ENCODE data around the gene LRRC27. TPM values are rescaled to one million over a fixed set of nuclear protein-coding genes. Genes with fewer than 3 reads are reported as not detected.

The LRRC27 gene
- total RNA-seq, 1 donor from 2014 or later, result 15.5 TPM

DNA sequence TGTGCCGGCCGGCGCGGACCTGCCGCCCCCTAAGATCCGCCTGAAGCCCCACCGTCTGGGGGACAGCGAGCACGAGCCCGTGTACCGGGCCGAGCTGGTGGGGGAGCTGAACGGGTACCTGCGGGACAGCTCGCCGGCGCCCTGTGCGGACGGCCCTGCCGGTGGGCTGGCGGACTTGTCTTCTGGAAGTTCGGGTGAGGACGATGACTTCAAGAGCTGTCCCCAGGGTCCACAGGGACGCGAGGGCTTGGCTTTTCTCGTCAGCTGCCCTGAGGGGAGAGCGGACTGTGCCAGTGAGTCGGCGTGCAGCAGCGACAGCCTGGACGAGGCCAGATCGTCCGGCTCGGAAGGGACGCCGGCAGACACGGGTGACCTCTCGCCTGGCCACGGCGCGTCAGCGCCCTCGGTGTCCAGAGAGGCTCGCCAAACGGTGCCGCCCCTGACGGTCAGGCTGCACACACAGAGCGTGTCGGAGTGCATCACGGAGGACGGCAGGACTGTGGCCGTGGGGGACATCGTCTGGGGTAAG is 73.5 kb downstream of the LRRC27 start:
- no peak for TF ChIP-seq CTCF (IDR thresholded peaks at IDR 0.05)
- no peak overlapping the region for H3K27ac ChIP-seq
- H3K9me3 ChIP-seq, result no peaks in the 10 kb centered on the region
- ATAC-seq, result no peak
- H3K27me3 ChIP-seq (ENCODE audit: low read depth), result no peaks in the 10 kb centered on the region
- H3K36me3 ChIP-seq, result peaks cover 29% of the 10 kb centered on the region
- peak; percentile 49 for DNase-seq
- no peak overlapping the region for H3K4me3 ChIP-seq
- H3K4me1 ChIP-seq, result peaks cover 55% of the 10 kb centered on the region
- intact Hi-C loops (cut with DNase I), result no loop called here

DNA sequence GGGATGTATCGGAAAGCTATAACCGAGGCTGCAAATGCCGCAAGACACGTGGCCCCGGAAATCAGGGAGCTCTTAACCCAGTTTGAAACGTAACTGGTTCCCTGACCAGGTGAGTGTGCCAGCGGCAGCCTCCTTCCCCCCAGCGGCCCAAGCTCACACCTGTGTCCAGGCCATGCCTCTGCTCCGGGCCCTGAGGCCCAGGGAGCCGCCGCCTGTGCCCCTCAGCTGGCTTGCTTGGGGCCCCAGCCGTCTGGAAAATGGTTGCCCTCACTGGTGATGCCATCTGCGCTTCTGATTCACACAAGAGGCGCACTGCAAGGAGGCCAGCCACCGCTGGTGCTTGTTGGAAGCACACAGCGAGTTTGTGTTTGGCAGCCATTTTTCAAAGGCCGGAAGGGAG is 74.2 kb downstream of the LRRC27 start:
- no peak for TF ChIP-seq CTCF (IDR thresholded peaks at IDR 0.05)
- peak overlapping the region; percentile 95 for H3K27ac ChIP-seq
- intact Hi-C loops (cut with DNase I), result no loop called here
- peaks cover 55% of the 10 kb centered on the region for H3K4me1 ChIP-seq
- no peak for ATAC-seq
- H3K4me3 ChIP-seq, result no peak overlapping the region
- H3K36me3 ChIP-seq, result peaks cover 29% of the 10 kb centered on the region
- H3K27me3 ChIP-seq (ENCODE audit: low read depth), result no peaks in the 10 kb centered on the region
- DNase-seq, result peak; percentile 41
- H3K9me3 ChIP-seq, result no peaks in the 10 kb centered on the region

- no peak for TF ChIP-seq CTCF (IDR thresholded peaks at IDR 0.05)
- H3K36me3 ChIP-seq, result peaks cover 29% of the 10 kb centered on the region
- H3K27me3 ChIP-seq (ENCODE audit: low read depth), result no peaks in the 10 kb centered on the region
- peaks cover 55% of the 10 kb centered on the region for H3K4me1 ChIP-seq
- no peak for ATAC-seq
- no peaks in the 10 kb centered on the region for H3K9me3 ChIP-seq
- H3K4me3 ChIP-seq, result no peak overlapping the region
- H3K27ac ChIP-seq, result peak overlapping the region; percentile 95
- intact Hi-C loops (cut with DNase I), result no loop called here
- DNase-seq, result no peak
Measured at GRCh38 chr10:132406750-132407149, 74.8 kb downstream of the LRRC27 start.

DNA sequence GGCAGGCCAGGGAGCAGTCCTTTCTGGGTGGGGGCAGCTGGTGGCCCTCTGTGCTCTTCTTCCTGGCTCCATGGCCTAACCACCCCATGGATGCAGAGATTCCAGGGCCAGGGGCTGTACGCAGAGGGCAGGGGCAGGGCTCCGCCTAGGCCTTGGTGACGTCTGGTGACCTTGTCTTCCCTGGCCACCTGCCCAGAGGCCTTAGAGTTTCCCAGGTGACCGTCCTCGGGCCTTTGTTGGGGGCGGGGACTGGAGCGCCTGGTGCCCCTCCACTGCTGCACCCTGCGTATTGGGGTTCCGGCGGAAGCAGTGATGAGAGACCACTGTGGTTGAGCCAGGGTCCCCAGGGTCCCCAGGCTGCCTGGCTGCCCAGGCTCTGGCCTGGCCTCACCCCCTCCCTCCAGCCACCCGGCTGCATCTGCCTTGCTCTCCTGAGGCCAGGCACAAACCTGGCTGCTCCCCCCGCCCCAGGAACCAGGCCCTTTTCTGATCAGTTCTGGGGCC is 75.3 kb downstream of the LRRC27 start:
- Histone ChIP-seq H3K4me1 (peaks cover 55% of the 10 kb centered on the region), H3K9me3 (no peaks in the 10 kb centered on the region), H3K27me3 (ENCODE audit: low read depth) (no peaks in the 10 kb centered on the region), H3K27ac (peak overlapping the region; percentile 95), H3K36me3 (peaks cover 29% of the 10 kb centered on the region), H3K4me3 (peak overlapping the region; percentile 42)
- intact Hi-C loops (cut with DNase I), result no loop called here
- ATAC-seq (peak; percentile 49 to 62), DNase-seq (peak; percentile 92)
- no peak for TF ChIP-seq CTCF (IDR thresholded peaks at IDR 0.05)

- intact Hi-C loops (cut with DNase I), result no loop called here
- Histone ChIP-seq H3K27ac (peak overlapping the region; percentile 95), H3K27me3 (ENCODE audit: low read depth) (no peaks in the 10 kb centered on the region), H3K9me3 (no peaks in the 10 kb centered on the region), H3K36me3 (peaks cover 29% of the 10 kb centered on the region), H3K4me1 (peaks cover 57% of the 10 kb centered on the region), H3K4me3 (peak overlapping the region; percentile 42)
- ATAC-seq (peak; percentile 91 to 92), DNase-seq (peak; percentile 90)
- no peak for TF ChIP-seq CTCF (IDR thresholded peaks at IDR 0.05)
Measured at GRCh38 chr10:132407846-132408278, 75.9 kb downstream of the LRRC27 start.
